Epidermal melanocyte (primary cell): ENCODE data around the gene SCRT2.

Experiments
- DNase-seq: peaks from one replicate; pipeline ENCODE4 v3.0.0; 2011; ENCODE audit warnings: low spot score; ENCODE audit not compliant: insufficient read length

SCRT2 gene

DNA sequence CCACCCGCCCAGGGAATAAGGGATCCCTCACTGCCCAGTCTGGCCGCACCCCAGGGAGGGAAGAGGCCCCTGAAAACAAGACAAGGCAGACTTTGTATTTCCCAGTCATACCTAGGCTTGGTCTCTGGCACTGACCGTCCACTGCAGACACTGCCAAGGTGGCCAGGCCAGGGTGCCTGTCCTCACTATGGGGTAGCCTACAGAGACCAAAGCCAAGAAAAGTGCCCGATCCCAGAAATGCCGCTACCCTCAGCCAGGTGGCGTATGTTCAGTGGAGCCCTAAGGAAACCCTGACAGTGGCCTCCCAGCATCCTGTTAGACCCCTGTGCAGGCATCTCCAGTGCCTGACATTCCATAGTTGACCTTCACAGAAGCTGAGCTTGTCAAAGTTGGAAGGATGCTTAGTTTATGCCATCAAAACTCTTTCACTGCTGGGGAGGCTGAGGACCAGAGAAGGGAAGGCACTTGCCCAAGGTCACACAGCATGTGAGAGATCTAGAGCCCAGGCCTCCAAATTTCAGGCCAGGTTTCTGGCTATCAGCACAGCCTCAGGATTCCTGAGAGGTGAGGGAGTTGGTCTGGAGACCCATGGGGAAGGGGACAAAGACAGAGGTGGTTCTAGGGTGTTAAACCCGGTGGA is 2.5 kb downstream of the SCRT2 start:
- DNase-seq, result no peak

GRCh38 chr20:671252-672030 is 4.2 kb downstream of the SCRT2 start:
- no peak for DNase-seq

GRCh38 chr20:669573-669972 is 6.0 kb downstream of the SCRT2 start:
- DNase-seq, result no peak

DNA sequence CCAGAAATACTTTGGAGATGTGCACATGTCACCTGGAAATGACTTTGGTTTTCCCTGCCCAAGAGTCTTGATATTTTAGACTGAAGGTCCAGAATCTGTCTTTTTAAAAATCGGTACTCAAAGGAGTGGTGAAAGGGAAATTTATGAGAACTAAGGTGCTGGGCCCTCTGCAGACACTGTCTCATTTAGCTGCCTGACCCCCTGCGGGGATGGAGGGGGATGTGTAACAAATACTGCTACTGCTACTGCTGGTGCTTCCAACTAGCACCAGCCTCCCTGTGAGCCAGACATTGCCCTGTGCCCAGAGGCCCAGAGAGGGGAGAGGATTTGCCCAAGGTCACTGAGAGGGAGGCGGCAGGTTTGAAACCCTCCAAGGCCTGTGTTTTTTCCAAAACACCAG is 7.0 kb downstream of the SCRT2 start:
- DNase-seq, result no peak

DNA sequence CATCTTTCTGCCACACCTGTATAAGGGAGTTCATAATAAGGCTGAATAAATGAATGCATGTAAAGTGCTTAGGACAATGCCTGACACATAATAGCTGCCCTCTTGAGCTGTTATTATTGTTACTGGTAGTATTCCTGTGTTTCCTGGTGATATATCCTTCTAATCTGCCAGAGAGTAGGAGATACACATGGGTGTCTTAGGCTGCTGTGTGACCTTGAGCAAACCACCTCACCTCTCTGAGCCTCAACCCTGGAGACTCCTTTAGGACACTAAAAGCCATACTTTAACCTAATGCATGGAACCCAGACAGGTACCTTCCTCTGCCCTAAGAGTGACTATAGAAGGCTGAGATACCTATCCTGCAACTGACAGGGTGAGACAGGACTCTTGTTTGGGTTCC is 7.6 kb downstream of the SCRT2 start:
- DNase-seq, result no peak

DNA sequence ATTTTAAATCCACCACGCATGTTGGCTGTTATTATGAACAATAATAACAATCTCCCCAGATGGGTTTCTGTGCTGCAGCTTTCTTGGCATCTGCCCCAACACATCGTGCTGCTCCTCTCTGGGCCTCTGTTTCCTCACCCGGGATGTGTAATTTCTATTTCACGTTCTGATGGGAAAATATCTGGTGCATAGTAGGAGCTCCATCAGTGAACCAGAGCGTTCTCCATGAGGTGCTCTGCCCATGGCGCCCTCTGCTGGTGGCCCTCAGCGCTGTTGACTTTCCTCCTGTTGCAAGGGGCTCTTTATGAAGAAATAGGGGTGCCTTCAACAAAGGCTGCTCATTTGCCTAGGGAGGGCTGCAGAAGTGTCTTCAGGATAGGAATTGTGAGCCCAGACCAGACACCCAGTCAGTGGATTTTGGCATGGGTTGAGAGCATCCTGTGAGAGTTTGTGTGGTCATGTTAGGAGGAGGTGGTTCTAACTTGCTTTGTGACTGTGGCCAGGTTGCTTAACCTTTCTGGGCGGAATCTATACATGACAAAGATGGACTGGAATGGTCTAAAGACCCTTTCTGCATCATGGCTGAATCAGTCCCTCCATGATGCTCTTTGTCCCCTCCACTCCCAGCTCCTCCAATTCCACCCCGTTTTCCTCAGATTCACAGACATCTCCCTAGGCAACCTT is 8.1 kb downstream of the SCRT2 start:
- DNase-seq, result no peak

GRCh38 chr20:666877-667276 is 8.7 kb downstream of the SCRT2 start:
- no peak for DNase-seq

GRCh38 chr20:665276-665675 is 10.3 kb downstream of the SCRT2 start:
- no peak for DNase-seq

GRCh38 chr20:664576-664975 is 11.0 kb downstream of the SCRT2 start:
- no peak for DNase-seq

GRCh38 chr20:664151-664550 is 11.5 kb downstream of the SCRT2 start:
- no peak for DNase-seq

DNA sequence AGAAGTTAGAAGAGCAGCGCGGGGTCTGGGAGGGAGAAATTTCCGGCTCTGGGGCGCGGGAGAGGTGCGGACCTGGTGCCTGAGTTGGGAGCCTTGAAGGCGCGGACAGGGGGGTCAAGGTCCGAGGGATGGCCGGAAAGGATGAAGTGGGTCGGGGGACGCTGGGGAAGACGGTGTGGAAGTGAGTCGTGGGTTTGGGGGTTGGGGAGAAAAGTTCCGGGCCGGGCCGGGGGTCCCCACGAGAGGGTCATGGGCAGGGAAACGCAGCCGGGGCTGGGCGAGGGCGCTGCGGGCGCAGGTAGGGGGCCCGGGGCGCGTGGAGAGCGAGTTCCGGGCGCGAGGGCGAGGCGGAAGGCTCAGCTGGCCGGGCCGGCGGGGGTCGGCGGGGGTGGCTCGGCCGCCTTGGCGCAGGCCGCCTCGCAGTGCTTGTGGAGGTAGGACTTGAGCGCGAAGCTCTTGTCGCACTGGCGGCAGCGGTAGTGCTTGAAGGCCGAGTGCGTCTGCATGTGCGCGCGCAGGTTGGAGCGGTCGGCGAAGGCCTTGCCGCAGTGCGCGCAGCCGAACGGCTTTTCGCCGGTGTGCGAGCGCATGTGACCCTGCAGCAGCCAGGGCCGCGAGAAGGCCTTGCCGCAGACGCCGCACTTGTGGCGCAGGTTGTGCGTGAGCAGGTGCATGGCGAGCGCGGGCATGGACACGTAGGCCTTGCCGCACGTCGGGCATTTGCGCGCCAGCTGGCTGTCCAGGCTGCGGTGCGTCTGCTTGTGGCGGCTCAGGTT is 12.1 kb downstream of the SCRT2 start:
- no peak for DNase-seq

GRCh38 chr20:662277-663192 is 13.1 kb downstream of the SCRT2 start:
- DNase-seq, result no peak

DNA sequence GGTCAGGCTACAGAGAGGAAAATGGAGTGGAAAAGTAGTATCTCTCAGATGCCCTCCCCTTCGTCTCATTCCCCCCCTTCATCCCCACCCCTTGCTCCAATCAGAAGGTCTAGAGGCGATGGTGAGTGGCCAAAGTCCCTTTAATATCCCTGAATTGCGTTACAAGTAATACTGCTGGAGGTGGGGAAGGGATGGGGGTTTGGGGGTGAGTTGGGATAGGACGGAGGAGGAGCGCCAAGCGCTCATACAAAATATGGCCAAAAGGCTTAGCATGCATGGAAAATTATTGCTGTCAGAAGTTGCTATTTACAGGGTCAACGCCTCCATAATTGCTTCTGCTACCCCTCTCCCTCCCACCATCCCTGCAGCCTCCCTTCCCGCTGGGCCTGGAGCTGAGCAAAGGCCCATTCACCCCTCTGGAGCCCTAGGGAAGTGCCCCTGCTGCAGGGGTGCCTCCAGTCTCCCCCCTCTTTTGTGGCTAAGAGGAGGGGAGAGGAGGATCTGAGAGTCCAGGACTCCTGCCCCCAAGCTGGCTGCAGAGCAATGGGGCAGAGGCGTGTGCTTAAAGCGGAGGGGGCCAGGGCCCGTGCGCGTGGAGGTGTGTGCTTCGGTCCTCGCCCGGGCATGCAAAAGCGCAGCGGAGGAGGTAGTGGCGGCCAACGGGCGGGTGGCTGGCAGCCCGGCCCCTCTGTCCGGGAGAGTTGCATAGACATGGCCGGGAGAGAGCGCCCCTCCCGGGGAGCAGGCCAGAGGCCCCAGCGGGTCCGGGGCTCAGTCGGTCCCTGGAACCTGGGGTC is 13.9 kb downstream of the SCRT2 start:
- no peak for DNase-seq

GRCh38 chr20:658731-659291 is 16.8 kb downstream of the SCRT2 start:
- DNase-seq, result no peak

DNA sequence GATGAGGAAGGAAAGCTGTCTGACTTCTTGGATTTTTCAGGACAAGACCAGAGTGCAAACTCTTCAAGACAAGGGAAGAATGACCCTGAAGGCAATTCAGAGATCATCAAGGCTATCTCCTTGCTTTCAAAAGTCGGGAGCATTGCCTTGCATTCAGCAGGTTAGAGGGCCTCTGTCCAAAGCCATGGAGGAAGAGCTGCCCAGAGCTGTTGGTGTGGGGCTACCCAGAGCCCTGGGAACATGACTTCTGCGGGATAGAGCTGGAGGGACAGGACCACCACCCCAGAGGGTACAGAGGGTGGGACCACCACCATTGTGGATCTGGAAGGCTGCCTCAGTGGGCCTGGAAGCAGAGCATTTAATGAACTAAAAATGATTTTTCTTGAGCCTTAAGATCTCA is 17.4 kb downstream of the SCRT2 start:
- DNase-seq, result no peak

DNA sequence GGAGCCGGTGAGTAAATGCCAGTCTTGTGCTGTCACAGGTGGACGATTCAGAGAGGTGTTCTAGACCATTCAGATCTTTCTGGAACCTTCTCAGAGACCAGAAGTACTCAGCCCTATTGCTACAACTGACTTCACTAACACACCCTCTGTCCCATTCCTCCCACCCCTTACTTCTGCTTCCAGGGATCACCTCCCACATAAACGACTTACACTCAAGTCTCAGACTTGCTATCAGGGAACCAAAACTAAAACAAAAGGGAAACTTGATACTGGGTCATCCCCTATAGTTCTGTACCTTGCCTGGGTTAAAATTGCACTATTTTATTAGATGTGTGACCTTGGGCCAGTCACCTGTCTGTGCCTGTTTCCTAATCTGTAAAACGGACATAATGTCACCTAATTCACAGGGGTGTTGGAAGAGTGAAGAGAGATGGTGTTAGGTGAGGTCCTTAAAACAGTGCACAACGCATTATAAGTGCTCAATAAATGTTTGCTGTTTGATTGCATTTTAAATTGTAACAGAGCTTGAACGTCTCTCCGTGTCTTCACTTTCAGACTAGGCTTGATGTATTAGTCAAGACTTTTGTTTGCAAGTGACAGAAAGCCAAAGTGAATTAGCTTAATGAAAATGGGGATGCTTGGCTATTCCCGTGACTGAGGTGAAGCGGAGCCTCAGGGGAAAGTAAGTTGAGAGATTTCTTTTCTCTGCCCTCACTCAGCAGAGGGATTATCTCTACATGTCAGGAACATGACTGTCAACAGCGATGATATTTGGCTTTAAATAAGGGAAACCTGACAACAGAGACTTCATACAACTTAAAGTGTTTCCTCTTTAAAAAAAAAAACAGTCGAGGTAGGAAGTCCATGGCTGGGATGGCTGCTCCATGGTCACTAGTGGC is 19.6 kb downstream of the SCRT2 start:
- no peak for DNase-seq

GRCh38 chr20:654417-654750 is 21.2 kb downstream of the SCRT2 start:
- no peak for DNase-seq

DNA sequence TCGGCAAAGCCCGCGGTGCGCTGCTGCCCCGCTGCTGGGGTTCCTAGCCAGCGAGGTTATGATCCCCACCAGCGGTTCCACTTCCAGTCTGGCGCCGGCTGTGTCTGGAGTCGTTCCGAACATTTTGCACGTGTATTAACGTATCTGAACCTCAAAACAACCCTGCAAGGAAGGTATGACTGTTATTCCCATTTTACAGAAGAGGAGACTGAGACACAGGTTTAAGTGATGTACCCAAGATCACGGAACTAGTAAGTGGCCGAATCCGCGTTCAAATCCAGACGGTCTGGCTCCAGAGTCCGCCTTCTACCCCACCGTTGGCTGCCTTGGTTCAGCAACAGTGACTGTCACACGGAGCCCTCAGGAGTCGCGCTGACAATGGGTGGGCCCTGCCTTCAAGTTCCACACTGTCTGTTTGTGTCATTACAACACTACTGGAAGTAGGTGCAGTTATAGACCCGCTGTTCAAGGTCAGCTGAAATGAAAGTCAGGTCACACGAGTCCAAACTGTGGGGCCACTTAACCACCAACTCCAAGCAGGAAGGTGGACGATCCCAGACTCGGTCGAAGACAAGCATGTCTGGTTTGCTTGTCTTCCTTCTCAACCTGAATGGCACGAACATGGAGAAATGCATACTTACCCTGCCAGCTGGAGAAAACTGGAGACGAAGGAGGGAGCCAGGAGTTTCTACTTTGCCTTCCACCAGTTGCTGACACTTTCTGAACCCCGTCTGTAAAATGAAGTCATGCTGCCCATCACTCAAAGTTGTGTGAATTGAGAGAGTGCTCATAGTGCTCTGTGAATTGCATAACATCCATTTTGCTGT is 21.8 kb downstream of the SCRT2 start:
- no peak for DNase-seq
